Activated naive CD4-positive, alpha-beta T cell treated with anti-CD3 and anti-CD28 coated beads, Interleukin-2, amount 50 U/mL, for 24 hours (primary cell): ENCODE data around the gene XIRP2.
"Not testable (repeated sequence)": the region's sequence is repeated elsewhere in the genome, so short reads cannot be mapped to it uniquely, and the experiment has no call there.

Source experiments
- H3K27ac Mint-ChIP-seq: one replicate; pipeline ENCODE4 v1.8.0; 2021; ENCODE audit warnings: mild to moderate bottlenecking, mixed read lengths
- H3K27me3 Mint-ChIP-seq: one replicate; pipeline ENCODE4 v1.8.0; 2021; ENCODE audit warnings: mixed read lengths
- H3K36me3 Mint-ChIP-seq: one replicate; pipeline ENCODE4 v1.8.0; 2021; ENCODE audit warnings: mixed read lengths
- H3K4me1 Mint-ChIP-seq: one replicate; pipeline ENCODE4 v1.8.0; 2021; ENCODE audit warnings: mixed read lengths
- H3K4me3 Mint-ChIP-seq: one replicate; pipeline ENCODE4 v1.8.0; 2021; ENCODE audit warnings: mild to moderate bottlenecking, mixed read lengths
- H3K9me3 Mint-ChIP-seq: one replicate; pipeline ENCODE4 v1.8.0; 2021; ENCODE audit warnings: mixed read lengths

The XIRP2 gene

DNA sequence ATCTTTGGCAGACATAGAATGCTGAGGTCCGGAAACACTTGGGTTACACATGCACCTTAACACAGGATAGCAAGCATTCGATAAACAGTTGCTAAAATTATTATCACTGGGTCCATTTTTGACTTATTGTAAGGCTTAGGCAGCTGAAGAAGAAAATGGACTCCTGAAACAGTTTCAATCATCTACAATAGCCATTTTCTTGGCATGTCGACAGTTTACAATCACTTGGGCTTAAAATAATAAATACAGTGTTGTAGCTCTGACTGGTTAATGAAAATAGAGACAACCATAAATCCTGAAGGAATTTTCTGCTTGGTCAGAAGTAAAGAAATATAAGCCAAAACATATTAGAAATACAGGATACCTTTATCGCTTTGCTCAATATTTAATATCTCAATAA lies 169.2 kb downstream of the XIRP2 start:
- H3K4me3 Mint-ChIP-seq, result no peak overlapping the region
- no peak overlapping the region for H3K27ac Mint-ChIP-seq
- no peaks in the 10 kb centered on the region for H3K4me1 Mint-ChIP-seq
- H3K36me3 Mint-ChIP-seq, result no peaks in the 10 kb centered on the region
- H3K9me3 Mint-ChIP-seq, result no peaks in the 10 kb centered on the region
- H3K27me3 Mint-ChIP-seq, result no peaks in the 10 kb centered on the region

DNA sequence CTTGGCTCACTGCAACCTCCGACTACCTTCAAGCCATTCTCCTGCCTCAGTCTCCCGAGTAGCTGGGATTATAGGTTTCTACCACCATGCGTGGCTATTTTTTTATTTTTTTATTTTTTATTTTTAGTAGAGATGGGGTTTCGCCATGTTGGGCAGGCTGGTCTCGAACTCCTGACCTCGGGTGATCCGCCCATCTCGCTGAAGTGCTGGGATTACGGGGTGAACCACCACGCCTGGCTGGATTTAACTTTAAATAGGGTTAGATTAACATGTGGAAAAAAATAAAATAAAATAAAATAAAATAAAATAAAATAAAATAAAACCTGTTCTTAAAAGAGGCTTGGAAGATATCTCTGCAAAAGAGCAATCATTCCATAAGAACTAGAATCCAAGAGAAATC lies 170.9 kb downstream of the XIRP2 start:
- Mint-ChIP-seq H3K36me3 (no peaks in the 10 kb centered on the region), H3K9me3 (no peaks in the 10 kb centered on the region), H3K27me3 (no peaks in the 10 kb centered on the region), H3K4me1 (no peaks in the 10 kb centered on the region), H3K27ac (no peak overlapping the region), H3K4me3 (no peak overlapping the region)

DNA sequence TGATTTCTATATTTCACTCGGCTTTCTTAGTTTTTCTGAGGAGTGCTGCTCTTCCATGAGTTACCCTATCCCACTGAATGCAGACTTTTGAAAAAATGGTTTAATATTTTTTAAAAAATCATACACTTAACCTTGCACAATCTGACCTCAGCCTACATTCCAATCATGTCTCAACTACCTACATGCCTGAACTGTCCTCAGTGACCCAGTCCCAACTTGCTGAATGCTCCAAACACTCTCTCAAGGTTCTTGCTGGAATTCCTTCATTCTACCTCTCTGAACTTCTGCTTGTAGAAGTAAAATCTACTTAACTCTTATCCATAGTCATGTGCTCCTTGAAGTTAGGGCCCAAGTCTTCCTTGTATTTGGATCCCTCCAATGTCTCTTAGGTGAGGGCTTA lies 181.6 kb downstream of the XIRP2 start:
- Mint-ChIP-seq H3K9me3 (no peaks in the 10 kb centered on the region), H3K27me3 (no peaks in the 10 kb centered on the region), H3K36me3 (no peaks in the 10 kb centered on the region), H3K4me3 (no peak overlapping the region), H3K27ac (no peak overlapping the region), H3K4me1 (no peaks in the 10 kb centered on the region)

DNA sequence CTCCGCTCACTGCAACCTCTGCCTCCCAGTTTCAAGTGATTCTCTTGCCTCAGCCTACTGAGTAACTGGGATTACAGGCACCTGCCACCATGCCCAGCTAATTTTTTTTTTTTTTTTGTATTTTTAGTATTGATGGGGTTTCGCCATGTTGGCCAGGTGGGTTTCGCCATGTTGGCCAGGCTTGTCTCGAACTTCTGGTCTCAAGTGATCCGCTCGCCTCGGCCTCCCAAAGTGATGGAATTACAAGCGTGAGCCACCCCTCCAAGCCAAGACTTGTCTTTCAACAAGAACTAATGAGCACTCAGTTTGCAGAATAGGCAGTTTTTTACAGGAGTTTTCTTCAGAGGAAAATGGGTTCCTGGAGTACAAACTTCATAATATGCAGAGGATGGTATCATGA lies 187.4 kb downstream of the XIRP2 start:
- H3K4me1 Mint-ChIP-seq, H3K4me3 Mint-ChIP-seq, H3K27ac Mint-ChIP-seq, H3K27me3 Mint-ChIP-seq, H3K36me3 Mint-ChIP-seq: not testable (repeated sequence)
- peaks cover 12% of the 10 kb centered on the region for H3K9me3 Mint-ChIP-seq

DNA sequence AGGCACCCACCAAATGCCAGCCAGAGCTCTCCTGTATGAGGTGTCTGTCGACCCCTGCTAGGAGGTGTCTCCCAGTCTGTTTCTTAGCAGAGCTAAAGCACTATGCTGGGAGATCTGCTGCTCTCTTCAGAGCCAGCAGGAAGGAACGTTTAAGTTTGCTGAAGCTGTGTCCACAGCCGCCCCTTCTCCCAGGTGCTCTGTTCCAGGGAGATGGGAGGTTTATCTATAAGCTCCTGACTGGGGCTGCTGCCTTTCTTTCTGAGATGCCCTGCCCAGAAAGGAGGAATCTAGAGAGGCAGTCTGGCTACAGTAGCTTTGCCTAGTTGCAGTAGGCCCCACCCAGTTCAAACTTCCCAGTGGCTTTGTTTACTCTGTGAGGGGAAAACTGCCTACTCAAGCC lies 210.7 kb downstream of the XIRP2 start:
- H3K9me3 Mint-ChIP-seq, H3K27me3 Mint-ChIP-seq, H3K4me1 Mint-ChIP-seq, H3K4me3 Mint-ChIP-seq, H3K36me3 Mint-ChIP-seq, H3K27ac Mint-ChIP-seq: not testable (repeated sequence)

DNA sequence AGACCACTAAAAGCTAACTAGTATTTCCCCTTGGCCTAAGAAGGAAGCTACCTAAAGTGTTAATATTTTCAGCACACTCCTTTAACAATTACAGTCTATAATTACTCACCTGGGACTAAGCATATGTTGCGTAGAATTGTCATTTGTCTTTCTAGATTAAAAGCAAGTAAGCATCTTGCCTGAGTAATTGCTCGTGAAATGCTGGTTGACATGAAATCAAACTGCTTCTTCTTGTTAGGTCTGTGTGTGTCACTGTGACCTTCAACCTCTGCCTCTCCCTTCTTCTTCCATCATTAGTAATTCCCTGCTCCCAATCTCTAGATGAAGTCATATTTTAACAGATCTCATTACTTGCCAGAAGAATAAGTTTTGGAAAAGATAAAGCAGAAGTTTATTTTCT lies 212.2 kb downstream of the XIRP2 start:
- no peaks in the 10 kb centered on the region for H3K36me3 Mint-ChIP-seq
- H3K27me3 Mint-ChIP-seq, result no peaks in the 10 kb centered on the region
- H3K9me3 Mint-ChIP-seq, result no peaks in the 10 kb centered on the region
- H3K27ac Mint-ChIP-seq, result no peak overlapping the region
- no peaks in the 10 kb centered on the region for H3K4me1 Mint-ChIP-seq
- H3K4me3 Mint-ChIP-seq, result no peak overlapping the region

DNA sequence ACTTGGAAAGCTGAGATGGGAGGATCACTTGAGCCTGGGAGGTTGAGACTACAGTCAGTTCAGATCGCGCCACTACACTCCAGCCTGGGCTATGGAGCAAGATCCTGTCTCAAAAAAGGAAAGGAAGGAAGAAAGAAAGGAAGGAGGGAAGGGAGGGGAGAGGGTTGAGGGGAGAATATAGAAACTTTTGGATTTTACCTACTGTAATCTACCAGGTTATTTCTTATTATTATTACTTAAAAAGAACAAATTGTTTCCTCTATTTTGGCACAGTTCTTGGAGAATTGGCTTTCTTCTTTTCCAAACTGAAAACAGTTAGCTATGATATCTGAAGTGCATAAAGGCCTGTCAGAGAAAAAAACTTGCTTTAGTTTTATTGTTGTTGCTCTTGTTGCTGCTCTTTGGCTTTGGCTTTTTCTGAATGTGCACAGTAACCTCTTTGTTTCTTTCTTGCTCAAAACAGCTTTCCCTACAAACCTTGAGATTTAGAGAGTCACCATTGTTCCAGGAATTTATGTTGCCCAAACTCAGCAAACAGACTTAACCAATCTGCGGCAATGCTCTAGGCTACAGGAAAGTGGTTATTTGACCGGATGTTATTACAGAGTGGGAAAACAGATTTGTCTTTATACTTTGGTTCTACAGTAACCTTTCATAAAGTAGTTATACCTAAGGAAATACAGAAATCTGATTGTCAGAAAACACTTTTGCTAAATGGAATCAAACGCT lies 214.9 kb downstream of the XIRP2 start:
- H3K9me3 Mint-ChIP-seq, result no peaks in the 10 kb centered on the region
- no peak overlapping the region for H3K27ac Mint-ChIP-seq
- H3K27me3 Mint-ChIP-seq, result peaks cover 1% of the 10 kb centered on the region
- no peaks in the 10 kb centered on the region for H3K36me3 Mint-ChIP-seq
- H3K4me1 Mint-ChIP-seq, result no peaks in the 10 kb centered on the region
- no peak overlapping the region for H3K4me3 Mint-ChIP-seq

DNA sequence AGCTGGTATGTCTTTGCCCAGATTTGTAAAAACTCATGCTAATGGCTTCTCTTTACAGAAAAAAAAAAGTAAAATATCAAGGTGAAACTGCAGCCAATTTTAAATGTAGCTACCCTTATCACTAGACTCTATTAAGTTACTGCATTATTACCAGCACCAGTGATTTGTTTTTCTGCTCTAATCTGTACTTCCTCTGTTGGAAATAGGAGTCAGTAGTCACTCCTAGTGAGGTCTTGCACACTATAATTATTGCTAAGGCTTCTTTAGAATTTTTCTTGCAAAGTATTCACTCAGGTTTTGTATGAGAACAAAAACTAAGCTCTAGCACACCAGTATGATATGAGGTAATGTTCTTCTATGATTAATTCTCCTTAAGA lies 215.5 kb downstream of the XIRP2 start:
- no peak overlapping the region for H3K4me3 Mint-ChIP-seq
- peaks cover 1% of the 10 kb centered on the region for H3K27me3 Mint-ChIP-seq
- H3K9me3 Mint-ChIP-seq, result no peaks in the 10 kb centered on the region
- H3K4me1 Mint-ChIP-seq, result no peaks in the 10 kb centered on the region
- H3K36me3 Mint-ChIP-seq, result no peaks in the 10 kb centered on the region
- H3K27ac Mint-ChIP-seq, result no peak overlapping the region

DNA sequence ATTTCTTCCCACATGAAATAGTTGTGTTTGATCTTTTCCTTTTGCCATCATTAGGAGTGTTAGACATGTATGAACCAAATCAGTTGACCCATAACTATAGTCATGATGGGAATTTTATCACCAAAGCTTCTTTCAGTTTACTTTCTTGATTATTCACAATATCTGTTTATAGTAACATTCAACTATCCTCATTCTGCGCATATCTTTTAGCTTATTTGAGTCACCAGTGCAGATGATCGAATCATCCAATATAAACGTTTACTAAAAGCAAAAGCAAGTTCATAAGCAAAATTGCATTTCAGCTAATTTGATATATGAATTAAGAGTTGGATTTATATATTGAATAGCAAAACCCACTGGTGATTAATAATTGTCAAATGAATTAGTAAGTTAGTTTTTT lies 216.4 kb downstream of the XIRP2 start:
- peaks cover 1% of the 10 kb centered on the region for H3K27me3 Mint-ChIP-seq
- no peaks in the 10 kb centered on the region for H3K9me3 Mint-ChIP-seq
- no peak overlapping the region for H3K4me3 Mint-ChIP-seq
- H3K4me1 Mint-ChIP-seq, result no peaks in the 10 kb centered on the region
- H3K27ac Mint-ChIP-seq, result no peak overlapping the region
- H3K36me3 Mint-ChIP-seq, result no peaks in the 10 kb centered on the region

DNA sequence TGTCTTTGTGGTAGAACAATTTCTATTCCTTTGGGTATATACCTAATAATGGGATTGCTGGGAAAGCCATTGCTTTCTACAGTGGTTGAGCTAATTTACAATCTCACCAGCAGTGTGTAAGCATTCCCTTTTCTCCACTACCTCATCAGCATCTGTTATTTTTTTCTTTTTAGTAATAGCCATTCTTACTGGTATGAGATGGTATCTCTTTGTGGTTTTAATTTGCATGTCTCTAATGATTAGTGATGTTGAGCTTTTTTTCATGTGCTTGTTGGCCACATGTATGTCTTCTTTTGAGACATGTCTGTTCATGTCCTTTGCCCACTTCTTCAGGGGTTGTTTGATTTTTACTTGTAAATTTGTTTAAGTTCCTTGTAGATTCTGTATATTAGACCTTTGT lies 221.4 kb downstream of the XIRP2 start:
- not testable (repeated sequence) for H3K27ac Mint-ChIP-seq

DNA sequence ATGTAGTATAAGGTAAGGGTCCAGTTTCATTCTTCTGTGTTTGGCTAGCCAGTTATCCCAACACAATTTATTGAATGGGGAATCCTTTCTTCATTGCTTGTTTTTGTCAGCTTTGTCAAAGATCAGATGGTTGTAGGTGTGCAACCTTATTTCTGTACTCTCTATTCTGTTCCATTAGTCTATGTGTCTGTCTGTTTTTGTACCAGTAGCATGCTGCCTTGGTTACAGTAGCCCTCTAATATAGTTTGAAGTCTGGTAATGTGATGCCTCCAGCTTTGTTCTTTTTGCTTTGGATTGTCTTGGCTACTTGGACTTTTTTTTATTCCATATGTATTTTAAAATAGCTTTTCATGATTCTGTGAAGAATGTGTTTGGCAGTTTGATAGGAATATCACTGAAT lies 222.1 kb downstream of the XIRP2 start:
- Mint-ChIP-seq H3K9me3 (peaks cover 9% of the 10 kb centered on the region), H3K27me3 (peaks cover 1% of the 10 kb centered on the region), H3K36me3 (no peaks in the 10 kb centered on the region), H3K4me3 (no peak overlapping the region), H3K4me1 (no peaks in the 10 kb centered on the region), H3K27ac (no peak overlapping the region)

More for the DNA sequence above, 221.4 kb downstream of the XIRP2 start:
- not testable (repeated sequence) for H3K4me3 Mint-ChIP-seq, H3K4me1 Mint-ChIP-seq, H3K27me3 Mint-ChIP-seq, H3K36me3 Mint-ChIP-seq, H3K9me3 Mint-ChIP-seq

DNA sequence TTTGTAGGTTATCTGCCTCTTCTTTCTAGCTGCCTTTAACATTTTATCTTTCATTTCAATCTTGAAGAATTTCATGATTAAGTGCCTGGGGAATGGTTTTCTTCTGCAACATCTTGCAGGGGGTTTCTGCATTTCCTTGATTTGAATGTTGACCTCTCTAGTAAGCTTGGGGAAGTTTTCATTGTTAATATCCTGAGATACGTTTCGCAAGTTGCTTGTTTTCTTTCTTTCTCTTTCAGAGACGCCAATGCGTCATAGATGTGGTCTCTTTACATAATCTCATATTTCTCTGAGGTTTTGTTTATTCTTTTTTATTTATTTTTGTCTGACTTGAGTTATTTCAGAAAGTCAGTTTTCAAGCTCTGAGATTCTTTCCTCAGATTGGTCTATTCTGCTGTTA lies 225.7 kb downstream of the XIRP2 start:
- peaks cover 10% of the 10 kb centered on the region for H3K9me3 Mint-ChIP-seq
- no peaks in the 10 kb centered on the region for H3K27me3 Mint-ChIP-seq
- H3K36me3 Mint-ChIP-seq, result no peaks in the 10 kb centered on the region
- H3K4me3 Mint-ChIP-seq, result no peak overlapping the region
- H3K4me1 Mint-ChIP-seq, result no peaks in the 10 kb centered on the region
- no peak overlapping the region for H3K27ac Mint-ChIP-seq

DNA sequence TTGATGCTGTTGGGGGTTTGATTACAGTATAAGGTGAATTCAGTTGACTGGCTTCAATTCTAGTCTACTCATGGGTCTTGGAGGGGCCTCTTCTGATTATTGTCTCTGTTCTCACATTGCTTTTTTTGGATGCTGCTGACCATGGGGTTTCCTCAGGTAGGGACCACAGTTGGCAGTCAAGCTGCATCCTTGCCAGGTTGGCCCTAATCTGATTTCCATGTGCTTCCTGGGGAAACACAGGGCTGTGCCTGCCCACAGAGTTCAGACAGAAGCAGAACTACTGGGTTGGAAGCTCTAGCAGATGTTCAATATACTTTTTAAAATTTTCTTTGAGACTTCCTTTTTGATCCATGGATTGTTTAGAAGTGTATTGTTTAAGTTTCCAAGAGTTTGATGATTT lies 227.3 kb downstream of the XIRP2 start:
- no peak overlapping the region for H3K27ac Mint-ChIP-seq
- H3K4me3 Mint-ChIP-seq, result no peak overlapping the region
- no peaks in the 10 kb centered on the region for H3K4me1 Mint-ChIP-seq
- H3K36me3 Mint-ChIP-seq, result no peaks in the 10 kb centered on the region
- peaks cover 4% of the 10 kb centered on the region for H3K9me3 Mint-ChIP-seq
- H3K27me3 Mint-ChIP-seq, result no peaks in the 10 kb centered on the region

DNA sequence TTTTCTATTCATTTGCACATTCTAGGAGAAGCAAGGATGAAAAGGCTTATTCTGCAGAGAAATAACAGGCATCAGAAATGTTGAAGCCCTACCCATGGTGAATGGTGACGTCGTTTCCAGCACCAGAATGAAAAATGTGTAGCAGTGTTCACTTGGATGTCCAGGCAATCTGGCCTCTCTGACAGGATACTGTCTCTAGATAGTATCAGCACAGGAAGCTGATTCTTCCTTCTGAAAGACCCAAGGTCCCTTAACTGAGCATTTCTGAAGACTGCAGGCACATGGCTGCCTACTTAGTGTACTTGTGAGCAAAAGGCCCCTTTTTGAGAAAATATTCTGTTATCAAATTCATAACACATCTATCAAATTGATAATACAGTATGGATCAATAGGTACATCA lies 234.1 kb downstream of the XIRP2 start:
- Mint-ChIP-seq H3K9me3 (no peaks in the 10 kb centered on the region), H3K36me3 (no peaks in the 10 kb centered on the region), H3K4me3 (no peak overlapping the region), H3K27ac (no peak overlapping the region), H3K4me1 (no peaks in the 10 kb centered on the region), H3K27me3 (no peaks in the 10 kb centered on the region)

DNA sequence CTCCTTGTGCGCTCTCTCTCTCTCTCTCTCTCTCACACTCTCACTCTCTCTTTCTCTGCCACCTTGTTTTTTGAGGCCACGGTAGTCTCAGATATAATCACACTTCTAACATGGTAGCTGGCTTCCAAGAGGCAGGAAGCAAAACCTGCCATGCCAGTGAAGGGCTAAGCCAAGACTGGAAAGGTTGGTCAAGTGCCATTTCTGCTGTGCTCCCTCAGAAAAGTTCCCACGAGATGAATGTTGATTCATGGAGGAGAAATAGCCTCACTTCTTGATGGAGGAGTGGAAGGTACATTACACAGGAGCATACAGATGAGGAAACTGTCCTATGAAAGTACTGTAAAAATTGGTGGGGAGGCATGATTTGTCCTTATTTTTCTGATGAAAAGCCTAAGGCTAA lies 237.9 kb downstream of the XIRP2 start:
- Mint-ChIP-seq H3K9me3 (no peaks in the 10 kb centered on the region), H3K36me3 (no peaks in the 10 kb centered on the region), H3K27me3 (no peaks in the 10 kb centered on the region), H3K4me1 (no peaks in the 10 kb centered on the region), H3K4me3 (no peak overlapping the region), H3K27ac (no peak overlapping the region)

DNA sequence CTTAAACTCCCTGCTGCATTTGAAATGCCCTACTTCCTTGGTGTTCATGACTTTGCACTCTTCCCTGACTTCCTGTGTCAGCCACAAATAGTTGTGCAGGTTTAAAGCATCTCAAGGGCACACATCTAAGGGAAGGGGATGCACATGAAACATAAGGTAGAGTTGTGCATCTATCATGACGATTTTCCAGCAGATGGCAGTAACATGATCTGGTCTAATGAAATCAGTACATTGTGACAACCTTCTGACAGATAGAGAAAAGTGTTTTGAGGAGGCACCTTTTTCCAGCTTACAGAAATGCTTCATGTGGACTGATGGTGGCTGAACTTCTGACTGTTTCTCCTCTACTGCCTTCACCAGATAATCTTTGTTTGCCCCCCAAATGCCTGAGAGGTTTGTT lies 238.9 kb downstream of the XIRP2 start:
- no peaks in the 10 kb centered on the region for H3K4me1 Mint-ChIP-seq
- H3K9me3 Mint-ChIP-seq, result no peaks in the 10 kb centered on the region
- H3K36me3 Mint-ChIP-seq, result no peaks in the 10 kb centered on the region
- H3K27me3 Mint-ChIP-seq, result no peaks in the 10 kb centered on the region
- H3K27ac Mint-ChIP-seq, result no peak overlapping the region
- no peak overlapping the region for H3K4me3 Mint-ChIP-seq

DNA sequence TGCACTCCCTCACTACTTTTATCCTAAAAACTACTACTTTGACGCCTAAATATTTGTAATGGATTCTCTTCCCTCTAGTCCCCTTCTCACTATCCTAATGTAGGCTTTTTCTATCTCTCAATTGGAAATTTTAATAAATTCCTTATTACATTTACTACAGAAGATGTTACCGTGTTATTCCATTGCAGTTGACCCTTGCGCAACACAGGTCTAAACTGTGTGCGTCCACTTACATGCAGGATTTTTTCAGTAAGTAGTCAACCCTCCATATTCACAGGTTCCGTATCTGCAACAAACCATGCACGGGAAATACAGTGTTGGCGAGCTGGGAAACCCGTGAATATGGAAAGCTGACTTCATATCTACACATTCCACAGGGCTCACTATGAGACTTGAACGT lies 239.8 kb downstream of the XIRP2 start:
- Mint-ChIP-seq H3K27me3 (no peaks in the 10 kb centered on the region), H3K4me3 (no peak overlapping the region), H3K9me3 (no peaks in the 10 kb centered on the region), H3K27ac (no peak overlapping the region), H3K36me3 (no peaks in the 10 kb centered on the region), H3K4me1 (no peaks in the 10 kb centered on the region)
